Activated effector memory CD4-positive, alpha-beta T cell treated with anti-CD3 and anti-CD28 coated beads, Interleukin-2, amount 50 U/mL, for 16 hours (primary cell): ENCODE results near the gene SLC35D3.
"Not testable (repeated sequence)": the region's sequence is repeated elsewhere in the genome, so short reads cannot be mapped to it uniquely, and the experiment has no call there.

Source experiments
- DNase-seq: peaks from one replicate; pipeline ENCODE4 v3.0.0-alpha.2; 2020

Gene SLC35D3

DNA sequence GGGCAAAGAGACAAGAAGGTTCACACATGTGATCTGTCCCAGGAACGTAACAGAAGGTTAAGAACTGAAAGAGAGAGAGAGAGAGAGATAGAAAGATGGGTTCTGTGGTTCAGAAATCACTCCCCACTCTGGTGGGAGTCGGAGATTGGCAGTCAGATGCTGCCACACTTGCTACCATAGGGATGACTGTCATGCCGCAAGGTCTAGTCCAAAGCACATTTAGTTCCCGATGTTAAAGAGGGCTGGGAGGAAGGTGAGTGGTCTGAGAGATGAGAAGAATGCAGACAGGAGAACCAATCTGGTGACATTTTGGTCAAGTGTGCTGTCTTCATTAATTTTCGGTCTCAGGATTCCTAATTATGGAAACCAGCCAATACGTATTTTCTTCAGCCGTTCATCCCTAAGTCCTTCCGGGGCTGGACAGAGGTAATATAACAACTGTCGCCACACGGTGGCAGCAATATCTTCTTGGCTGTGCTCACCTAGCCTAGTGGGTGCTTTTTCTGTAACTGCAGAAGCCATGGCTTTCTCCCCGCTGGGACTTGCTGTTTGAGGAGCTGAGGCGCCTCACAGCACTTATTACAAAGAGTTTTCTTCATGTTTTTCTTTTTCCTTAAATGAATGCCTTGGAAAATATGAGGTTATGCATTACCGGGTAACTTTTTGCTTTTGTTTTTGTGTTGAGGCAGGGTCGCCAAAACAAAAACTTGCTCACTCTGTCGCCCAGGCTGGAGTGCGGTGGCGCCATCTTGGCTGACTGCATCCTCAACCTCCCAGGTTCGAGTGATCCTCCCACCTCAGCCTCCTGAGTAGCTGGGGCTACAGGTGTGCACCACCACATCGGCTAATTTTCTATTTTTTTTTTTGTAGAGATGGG lies 46.0 kb downstream of the SLC35D3 start:
- DNase-seq, result peak; percentile 83

DNA sequence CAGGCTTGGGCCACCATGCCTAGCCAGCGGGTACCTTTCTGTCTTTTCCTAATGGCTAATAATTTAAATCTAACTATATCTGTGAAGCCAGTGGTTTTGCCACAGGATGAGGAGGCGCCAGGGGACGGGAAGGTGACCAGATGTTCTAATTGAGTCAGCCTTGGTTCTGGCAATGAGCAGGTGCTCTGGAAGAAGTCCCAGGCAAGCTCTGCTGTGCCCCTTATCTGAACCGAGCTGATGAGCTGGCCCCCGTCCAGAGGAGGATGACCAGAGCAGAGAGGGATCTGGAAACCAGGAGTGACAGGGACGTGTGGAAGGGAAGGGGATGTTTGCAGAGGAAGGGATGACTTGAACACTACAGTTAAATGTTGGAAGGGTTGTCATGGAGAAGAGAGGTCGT lies 46.7 kb downstream of the SLC35D3 start:
- DNase-seq, result no peak

DNA sequence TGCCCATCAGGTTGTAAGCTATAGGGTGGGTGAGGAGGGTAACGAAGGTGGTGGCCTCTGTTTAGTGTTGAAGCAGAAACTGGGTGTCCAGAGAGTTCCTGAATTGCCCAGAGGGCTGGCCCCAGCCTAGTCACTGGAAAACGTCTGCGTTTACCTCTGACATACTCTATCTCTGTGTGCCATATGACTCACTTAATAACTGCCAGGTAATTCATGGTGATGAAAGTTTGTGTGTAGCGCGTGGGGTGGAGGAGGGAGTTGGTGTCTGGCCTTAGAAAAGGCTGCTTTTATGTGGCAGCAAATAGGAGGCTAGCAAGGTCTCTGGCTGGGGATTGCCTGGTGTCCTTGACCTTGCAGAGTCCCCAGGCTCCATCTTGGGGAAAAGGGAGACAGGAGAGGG lies 47.3 kb downstream of the SLC35D3 start:
- DNase-seq, result no peak

DNA sequence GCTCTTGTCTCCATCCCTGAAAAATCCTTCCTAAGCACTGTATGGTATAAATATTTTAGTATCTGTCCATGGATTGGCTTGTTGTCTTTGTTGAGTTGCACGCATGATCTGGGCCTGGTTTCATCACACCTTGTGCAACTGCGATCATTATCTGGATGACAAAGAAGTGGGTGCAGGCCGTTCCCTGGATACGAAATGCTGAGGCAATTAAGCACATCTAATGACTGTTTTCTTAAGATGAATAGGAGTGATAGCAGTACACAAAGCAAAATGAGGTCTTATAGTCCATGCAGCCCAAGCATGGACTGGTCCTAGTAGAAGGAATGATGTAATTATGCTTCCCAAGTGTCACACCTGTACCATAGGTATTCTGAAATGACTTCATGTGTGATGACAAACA lies 47.8 kb downstream of the SLC35D3 start:
- DNase-seq, result no peak

DNA sequence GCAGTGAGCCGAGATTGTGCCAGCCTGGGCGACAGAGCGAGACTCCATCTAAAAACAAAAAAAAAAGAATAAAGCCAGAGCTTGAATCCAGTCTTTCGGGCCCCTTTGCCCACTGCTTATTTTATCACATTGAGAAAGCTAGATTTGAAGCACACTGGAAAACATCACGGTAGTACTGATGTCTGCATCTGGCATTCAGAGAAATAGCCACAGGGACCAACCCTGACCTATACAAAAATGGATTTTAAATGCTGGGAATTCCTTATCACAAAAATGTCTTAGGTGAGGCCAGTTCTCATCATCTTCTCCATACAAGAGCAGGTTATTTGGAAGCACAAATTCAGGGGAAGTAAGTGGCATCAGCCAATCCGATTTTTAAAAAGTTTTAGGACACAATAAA lies 49.5 kb downstream of the SLC35D3 start:
- DNase-seq, result no peak

DNA sequence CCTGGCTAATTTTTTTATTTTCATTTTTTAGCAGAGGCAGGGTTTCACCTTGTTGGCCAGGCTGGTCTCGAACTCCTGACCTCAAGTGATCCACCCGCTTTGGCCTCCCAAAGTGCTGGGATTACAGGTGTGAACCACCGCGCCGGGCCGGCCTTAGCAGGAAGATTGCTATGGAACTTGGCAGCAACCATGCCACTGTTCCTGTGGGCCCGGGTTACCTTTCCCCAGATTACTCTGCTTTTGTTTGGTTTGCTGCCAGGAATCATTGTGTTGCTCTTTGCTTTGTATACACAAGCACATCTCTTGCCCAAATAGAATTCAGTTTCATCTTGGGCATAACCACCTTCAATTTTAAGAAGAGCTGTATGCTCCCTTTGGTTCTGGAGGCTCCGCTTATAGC lies 51.7 kb downstream of the SLC35D3 start:
- DNase-seq, result not testable (repeated sequence)
